Measurements from ENCODE around the gene HOXB3. TPM values are rescaled to one million over a fixed set of nuclear protein-coding genes. Genes with fewer than 3 reads are reported as not detected.

The HOXB3 gene
- total RNA-seq, 4 donors from 2014 or later, result 1.3 to 5.5 (median 2.2) TPM

GRCh38 chr17:48579471-48579759 is 10.6 kb downstream of the HOXB3 start:
- Histone ChIP-seq H3K4me3 (peak overlapping the region in 2 of 4 donors; percentile 65 to 67), H3K9me3 (no peaks in the 10 kb centered on the region), H3K36me3 (no peaks in the 10 kb centered on the region), H3K27me3 (peaks cover 38 to 80% (median 72%) of the 10 kb centered on the region in 3 donors), H3K4me1 (peaks cover 5% of the 10 kb centered on the region in 2 donors), H3K27ac (peak overlapping the region; percentile 10 to 83 (median 76))
- no peak for TF ChIP-seq CTCF (IDR thresholded peaks at IDR 0.05 in 4 of 5, conservative IDR thresholded peaks at IDR 0.05 in 1 of 5)
- TF ChIP-seq POLR2A (IDR thresholded peaks at IDR 0.05), result no peak
- ATAC-seq, result no peak
- in situ Hi-C loops (cut with MboI; ENCODE audit: low sequenced_read_pairs in 4 of 4), result no loop called here
- no peak for DNase-seq
- intact Hi-C loops (cut with DNase I; ENCODE audit: low total_unique reads), result loop anchor here (2.0 kb wide), 2 partner anchors 31 to 37 kb away; partner anchors contain the start of gene HOXB7

GRCh38 chr17:48578616-48579470 is 11.2 kb downstream of the HOXB3 start:
- Histone ChIP-seq H3K4me1 (peaks cover 5% of the 10 kb centered on the region in 2 donors), H3K27me3 (peaks cover 36 to 85% (median 72%) of the 10 kb centered on the region in 3 donors), H3K9me3 (no peaks in the 10 kb centered on the region), H3K4me3 (peak overlapping the region; percentile 60 to 69 (median 66)), H3K36me3 (no peaks in the 10 kb centered on the region), H3K27ac (peak overlapping the region; percentile 72 to 83 (median 76))
- intact Hi-C loops (cut with DNase I; ENCODE audit: low total_unique reads), result loop anchor here (2.0 kb wide), 2 partner anchors 32 to 36 kb away; partner anchors contain the start of gene HOXB7
- in situ Hi-C loops (cut with MboI; ENCODE audit: low sequenced_read_pairs in 4 of 4), result no loop called here
- DNase-seq, result no peak
- peak in 1 of 2 donors; percentile 9 for ATAC-seq
- TF ChIP-seq POLR2A (IDR thresholded peaks at IDR 0.05), result no peak
- TF ChIP-seq CTCF (IDR thresholded peaks at IDR 0.05 in 4 of 5, conservative IDR thresholded peaks at IDR 0.05 in 1 of 5), result no peak

- Histone ChIP-seq H3K4me3 (peak within 1 kb of the TSS; percentile 60 to 69 (median 66)), H3K36me3 (no peaks in the 10 kb centered on the region), H3K27ac (peak within 1 kb of the TSS; percentile 72 to 83 (median 76)), H3K9me3 (no peaks in the 10 kb centered on the region), H3K4me1 (peaks cover 5% of the 10 kb centered on the region in 2 donors), H3K27me3 (peaks cover 30 to 79% (median 77%) of the 10 kb centered on the region in 3 donors)
- DNase-seq (peak; percentile 59 to 64), ATAC-seq (peak; percentile 78 to 83)
- in situ Hi-C loops (cut with MboI; ENCODE audit: low sequenced_read_pairs in 4 of 4) (no loop called here), intact Hi-C loops (cut with DNase I; ENCODE audit: low total_unique reads) (loop anchor here (2.0 kb wide), 2 partner anchors 33 to 35 kb away; partner anchors contain the start of gene HOXB7)
- TF ChIP-seq POLR2A (IDR thresholded peaks at IDR 0.05) (peak; percentile 15 to 36), CTCF (IDR thresholded peaks at IDR 0.05 in 4 of 5, conservative IDR thresholded peaks at IDR 0.05 in 1 of 5) (no peak)
Observed at GRCh38 chr17:48577946-48578615, 12.0 kb downstream of the HOXB3 start, which contains the start of gene HOXB4. TSS of gene HOXB4 (minus strand) at chr17:48578350. CDS start at chr17:48578319, 31 bp downstream.

- no peak for ATAC-seq
- intact Hi-C loops (cut with DNase I; ENCODE audit: low total_unique reads), result no loop called here
- H3K27me3 ChIP-seq, result peaks cover 27 to 77% (median 73%) of the 10 kb centered on the region in 3 donors
Observed at GRCh38 chr17:48577330-48577945, 12.6 kb downstream of the HOXB3 start.

More at GRCh38 chr17:48577330-48577945, 12.6 kb downstream of the HOXB3 start:
- H3K4me1 ChIP-seq, result peaks cover 5% of the 10 kb centered on the region in 2 donors
- peak overlapping the region; percentile 53 to 67 (median 62) for H3K4me3 ChIP-seq
- H3K9me3 ChIP-seq, result no peaks in the 10 kb centered on the region
- no peaks in the 10 kb centered on the region for H3K36me3 ChIP-seq
- in situ Hi-C loops (cut with MboI; ENCODE audit: low sequenced_read_pairs in 4 of 4), result no loop called here
- no peak for TF ChIP-seq CTCF (IDR thresholded peaks at IDR 0.05 in 4 of 5, conservative IDR thresholded peaks at IDR 0.05 in 1 of 5)
- TF ChIP-seq POLR2A (IDR thresholded peaks at IDR 0.05), result no peak
- DNase-seq, result no peak
- peak overlapping the region in 3 of 4 donors; percentile 72 to 83 (median 79) for H3K27ac ChIP-seq

All from gastrocnemius medialis (tissue), 4 donors.